ENCODE results near the gene KIAA0825.
"Not testable (repeated sequence)": the region's sequence is repeated elsewhere in the genome, so short reads cannot be mapped to it uniquely, and the experiment has no call there.

KIAA0825 gene

DNA sequence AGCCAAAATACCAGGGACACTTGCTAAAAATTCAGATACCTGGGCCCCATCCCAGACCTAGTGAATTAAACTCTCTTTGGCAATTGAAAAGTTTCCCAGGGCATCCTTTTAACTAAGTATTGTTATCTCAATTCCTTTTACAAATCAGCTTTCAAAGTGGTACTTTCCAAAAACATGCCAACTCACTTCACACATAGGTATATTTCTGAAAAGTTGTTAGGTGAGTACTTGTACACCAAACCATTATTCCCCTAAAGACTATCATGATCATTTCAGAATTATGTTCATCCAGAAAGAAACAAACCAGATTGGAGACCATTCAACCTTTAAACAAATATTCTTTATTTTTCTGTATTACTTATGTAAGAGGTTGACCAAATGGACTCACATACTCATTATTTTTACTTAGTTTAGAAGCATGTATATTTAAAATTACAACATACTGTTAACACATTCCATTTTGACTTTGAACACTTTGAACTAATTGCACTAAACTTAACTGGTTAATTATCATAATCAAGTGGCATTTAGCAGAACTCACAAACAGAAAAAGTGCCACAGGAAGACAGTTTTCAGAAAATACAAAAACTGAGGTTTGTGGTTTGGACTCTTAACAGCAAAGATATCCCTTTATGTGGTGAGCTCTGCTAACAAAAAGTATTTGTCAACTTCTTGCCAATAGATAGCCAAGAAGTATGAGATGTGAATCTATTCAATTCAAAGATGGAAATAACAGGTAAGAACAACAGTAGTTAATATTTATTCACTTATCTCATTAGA is 40.7 kb downstream of the KIAA0825 start:
- DNase-seq, result no peak

DNA sequence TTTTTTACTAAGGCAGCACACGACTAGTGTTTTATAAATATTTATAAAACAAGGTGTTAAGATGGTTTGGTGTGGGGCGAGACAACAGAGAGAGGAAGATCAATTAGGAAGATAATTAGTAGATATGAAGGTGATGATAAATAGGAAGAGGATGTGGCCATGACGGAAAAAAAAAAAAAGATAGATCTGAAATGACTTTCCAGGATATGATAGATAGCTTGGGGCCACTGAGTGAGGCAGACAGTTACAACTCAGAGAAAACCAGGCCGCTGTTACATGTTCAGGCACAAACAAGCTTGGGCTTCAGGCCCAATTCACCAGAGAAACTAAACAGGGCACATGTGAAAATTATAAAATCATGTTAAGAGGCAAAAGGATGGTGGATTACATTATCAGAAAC is 43.2 kb downstream of the KIAA0825 start:
- DNase-seq, result no peak

- not testable (repeated sequence) for DNase-seq
Measured at GRCh38 chr5:94573349-94573748, 45.1 kb downstream of the KIAA0825 start.

- no peak for DNase-seq
Measured at GRCh38 chr5:94571415-94571814, 47.0 kb downstream of the KIAA0825 start.

DNA sequence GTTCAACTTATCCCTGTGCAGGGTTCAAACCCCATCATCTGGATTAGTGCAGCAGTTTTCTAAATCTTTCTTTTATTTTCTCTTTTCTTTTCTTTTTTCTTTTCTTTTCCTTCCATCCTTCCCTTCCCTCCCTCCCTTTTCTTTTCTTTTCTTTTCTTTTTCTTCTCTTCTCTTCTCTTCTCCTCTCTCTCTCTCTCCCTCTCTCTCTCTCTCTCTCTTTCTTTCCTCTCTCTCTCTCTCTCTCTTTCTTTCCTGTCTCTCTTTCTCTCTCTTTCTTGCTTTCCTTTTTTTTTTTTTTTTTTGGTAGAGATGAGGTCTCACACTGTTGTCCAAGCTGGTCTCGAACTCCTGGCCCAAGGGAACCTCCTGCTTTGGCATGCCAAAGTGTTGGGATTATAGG is 53.6 kb downstream of the KIAA0825 start:
- no peak for DNase-seq

- no peak for DNase-seq
Measured at GRCh38 chr5:94562327-94562971, 56.0 kb downstream of the KIAA0825 start.

DNA sequence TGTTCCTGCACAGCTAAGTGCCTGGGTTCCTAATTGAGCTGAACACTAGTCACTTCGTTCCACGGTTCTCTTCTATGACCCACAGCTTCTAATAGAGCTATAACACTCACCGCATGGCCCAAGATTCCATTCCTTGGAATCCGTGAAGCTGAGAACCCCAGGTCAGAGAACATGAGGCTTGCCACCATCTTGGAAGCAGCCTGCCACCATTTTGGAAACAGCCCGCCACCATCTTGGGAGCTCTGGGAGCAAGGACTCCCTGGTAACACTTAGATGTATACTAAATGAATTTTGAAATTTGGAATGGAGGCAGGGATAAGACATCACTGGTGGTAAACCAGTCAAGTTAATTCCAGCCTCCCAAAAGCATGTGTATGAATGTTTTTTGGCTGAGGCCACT is 60.4 kb downstream of the KIAA0825 start:
- DNase-seq, result no peak

GRCh38 chr5:94551858-94552257 is 66.5 kb downstream of the KIAA0825 start:
- DNase-seq, result no peak

- DNase-seq, result peak; percentile 66 to 72
Measured at GRCh38 chr5:94545870-94546625, 72.4 kb downstream of the KIAA0825 start.

DNA sequence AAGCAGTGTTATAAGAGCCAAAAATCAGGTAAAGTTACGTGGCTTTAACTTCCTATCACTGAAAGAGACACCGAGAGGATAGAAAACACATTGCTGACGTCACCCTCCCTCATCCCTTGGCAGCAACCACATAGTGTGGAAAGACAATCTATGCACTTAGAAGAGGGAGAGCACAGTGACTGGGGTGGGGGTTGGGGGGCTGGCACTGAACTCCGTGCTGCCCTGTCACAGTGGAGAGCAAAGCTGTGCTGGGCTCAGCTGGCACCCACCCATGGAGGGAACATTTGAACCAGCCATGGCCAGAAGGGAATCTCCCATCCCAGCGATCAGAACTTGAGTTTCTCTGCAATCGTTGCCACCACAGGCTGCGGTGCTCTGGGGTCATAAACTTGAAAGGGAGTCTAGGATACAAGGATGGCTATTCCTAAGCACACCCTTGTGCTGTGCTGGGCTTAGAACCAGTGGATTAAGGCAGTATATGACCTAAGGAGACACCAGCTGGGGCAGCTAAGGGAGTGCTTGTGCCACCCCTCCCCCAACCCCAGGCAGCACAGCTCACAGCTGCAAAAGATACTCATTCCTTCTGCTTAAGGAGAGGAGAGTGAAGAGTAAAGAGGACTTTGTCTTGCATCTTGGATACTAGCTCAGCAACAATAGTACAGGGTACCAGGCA is 73.4 kb downstream of the KIAA0825 start:
- DNase-seq, result no peak

DNA sequence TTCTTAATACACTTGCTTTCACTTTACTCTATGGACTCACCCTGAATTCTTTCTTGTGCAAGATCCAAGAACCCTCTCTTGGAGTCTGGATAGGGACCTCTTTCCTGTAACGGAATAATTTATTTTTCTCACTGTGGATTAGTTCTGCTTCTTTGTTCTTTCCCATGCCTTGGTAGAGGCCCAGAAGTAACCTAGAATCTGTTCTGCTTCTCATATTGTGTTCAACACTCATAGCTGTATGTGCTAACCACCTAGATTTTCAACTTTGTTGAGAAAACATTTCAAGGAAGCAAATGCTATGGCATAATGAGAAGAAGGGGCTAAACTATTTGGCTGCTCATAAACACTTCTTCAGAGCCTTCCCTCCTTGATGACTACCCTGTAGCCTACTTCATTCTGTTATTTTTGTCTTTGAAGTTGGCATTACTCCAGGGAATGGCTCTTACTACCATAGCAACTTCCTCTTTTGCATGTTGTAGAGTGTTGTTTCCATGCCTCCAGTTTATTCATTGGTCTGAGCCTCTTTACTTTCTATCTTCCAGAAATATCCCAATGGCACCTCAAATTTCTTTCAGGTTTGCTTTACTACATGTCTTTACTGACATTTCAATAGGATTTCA is 74.3 kb downstream of the KIAA0825 start:
- DNase-seq, result peak; percentile 63 to 77

DNA sequence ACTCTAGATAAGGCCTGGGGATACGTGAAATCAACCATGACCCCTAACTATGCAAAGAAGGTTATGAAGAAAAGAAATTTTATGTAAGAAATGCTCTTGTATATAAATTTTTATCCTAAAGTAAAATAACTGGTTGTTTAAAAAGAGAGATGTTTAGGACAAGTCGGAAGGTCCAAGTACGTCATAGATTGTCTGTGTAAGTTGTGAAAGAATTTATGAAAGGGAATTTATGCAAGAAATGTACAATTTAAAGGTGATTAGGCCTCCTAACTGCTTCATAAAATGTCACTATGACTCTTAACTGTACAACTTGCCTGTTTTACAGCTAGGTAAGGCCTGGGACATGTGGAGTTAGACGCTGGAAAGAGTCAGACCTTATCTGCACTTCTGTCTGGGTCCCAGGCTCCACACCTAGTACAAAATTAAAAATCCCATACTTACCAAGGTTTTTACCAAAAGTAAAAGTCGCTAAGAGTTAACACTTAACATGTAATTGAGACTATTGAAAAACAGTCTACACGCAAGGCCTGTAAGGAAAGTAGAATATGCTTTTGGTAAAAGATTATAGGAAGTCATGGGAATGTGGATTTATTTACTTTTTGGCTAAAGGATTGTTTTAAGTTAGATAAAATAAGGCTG is 77.4 kb downstream of the KIAA0825 start:
- no peak for DNase-seq

GRCh38 chr5:94538260-94538659 is 80.1 kb downstream of the KIAA0825 start:
- no peak for DNase-seq

GRCh38 chr5:94526706-94527105 is 91.7 kb downstream of the KIAA0825 start:
- no peak for DNase-seq

GRCh38 chr5:94524841-94525697 is 93.3 kb downstream of the KIAA0825 start:
- DNase-seq, result peak; percentile 35 to 47

DNA sequence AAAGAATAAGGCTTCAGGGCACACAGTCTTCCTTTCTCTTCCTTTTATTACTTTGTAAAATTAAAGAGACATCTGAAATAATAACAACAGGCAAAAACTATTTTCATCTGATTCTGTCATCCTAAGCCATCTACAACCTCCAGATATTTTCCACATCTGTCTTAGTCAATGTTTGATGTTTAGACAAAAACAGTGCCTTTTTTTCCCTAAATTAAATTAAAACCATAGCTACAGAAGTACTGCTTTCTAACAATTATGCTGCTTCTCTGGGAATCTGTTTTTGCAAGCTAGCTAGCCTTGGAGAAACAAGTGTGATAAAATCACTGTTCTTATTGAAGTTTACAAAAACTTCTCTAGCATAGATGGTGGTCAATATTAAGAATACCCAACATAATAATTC is 95.4 kb downstream of the KIAA0825 start:
- no peak for DNase-seq

DNA sequence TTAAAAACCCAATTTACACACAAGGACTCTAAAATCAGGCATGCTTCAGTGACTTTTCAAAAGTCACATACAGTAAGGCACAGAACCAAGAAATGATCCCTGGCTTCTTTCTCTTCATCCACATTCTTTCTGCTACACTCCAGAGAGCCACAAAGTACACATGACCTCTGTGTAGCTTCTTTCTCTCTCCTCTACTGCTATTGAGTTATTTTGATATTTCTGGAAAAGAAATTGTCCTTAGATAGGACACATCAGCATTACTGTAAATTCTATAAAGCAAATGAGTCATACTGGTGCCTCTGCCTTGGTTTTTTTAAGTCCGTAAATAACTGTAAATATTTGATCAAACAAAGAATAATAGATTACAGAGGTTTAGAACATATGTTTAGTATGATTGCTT is 96.3 kb downstream of the KIAA0825 start:
- no peak for DNase-seq

DNA sequence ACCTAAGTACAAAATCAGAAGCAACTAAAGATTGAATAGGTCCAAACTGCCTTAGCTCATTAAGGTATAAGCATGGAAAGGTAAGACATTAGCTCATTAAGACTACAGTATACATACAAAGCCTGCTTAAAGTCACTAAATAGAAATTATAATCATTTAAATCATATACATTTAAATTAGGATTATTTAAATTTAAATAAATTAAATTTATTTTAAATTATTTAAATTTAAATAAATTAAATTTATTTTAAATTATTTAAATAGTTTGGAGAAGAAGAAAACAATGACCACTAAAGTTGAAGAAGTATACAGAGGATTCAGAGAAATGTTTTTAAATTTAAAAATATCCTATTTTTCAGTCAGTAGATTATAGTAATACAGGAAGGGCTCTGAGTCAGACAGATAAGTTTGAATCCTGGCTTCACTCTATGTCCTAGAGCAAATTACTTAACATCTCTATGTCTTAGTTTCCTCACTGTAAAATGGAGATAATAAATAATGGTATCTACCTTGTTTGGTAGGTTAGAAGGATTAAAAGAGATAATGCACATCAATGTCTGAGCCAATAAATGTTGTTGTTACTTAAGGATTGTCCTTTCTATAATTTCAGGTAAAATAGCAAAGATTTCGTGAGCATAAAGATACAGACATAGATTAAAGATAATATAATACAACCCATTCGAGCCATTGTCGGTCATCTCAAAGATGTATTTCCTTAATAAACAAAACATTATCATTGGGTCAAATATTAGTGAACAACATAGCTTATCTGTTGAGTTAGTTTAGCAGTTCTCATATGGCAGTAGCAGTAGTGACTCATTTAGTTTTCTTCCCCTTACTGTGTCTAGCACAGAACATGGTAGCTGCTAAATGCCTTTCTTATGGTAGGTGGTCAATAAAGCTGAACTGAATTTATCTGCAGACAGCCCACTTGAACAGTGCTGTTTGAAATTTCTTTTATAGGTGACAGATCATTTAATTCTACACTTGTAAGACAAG is 100.6 kb downstream of the KIAA0825 start:
- DNase-seq, result no peak

DNA sequence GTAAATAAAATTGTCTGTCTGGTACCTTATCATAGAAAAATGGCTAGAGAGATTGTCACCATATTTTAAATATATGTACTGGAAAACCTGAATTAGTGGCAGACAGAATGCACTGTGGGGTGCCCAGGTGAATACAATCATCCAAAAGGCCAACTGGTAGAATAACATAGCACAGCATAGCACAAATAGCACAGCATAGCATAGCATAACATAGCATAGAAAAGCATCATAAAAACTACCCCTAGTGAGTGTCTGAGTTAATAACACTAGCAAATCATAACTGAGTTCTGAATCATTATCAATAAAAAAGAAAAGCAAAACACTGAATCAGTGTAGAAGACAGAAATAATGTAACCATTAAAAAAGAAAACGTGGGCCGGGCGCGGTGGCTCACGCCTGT is 102.3 kb downstream of the KIAA0825 start:
- DNase-seq, result no peak

All from inflammatory macrophage (primary cell).